HCT116 (cell line): ENCODE measurements around the gene SLAMF8. TPM values are rescaled to one million over a fixed set of nuclear protein-coding genes. Genes with fewer than 3 reads are reported as not detected.

Experiments
- ATAC-seq: fragments of 200-7000 bp; cut with Tn5 transposase; 2 replicates; pipeline ENCODE4 v1.9.1; 2020; ENCODE audit warnings: mild to moderate bottlenecking, moderate library complexity
- BruUV-seq: library from RNA; stranded (reverse); fragments of 400-500 nt; replicated peaks from 2 replicates; lab custom pipeline; 2021; lab: Mats Ljungman, UMichigan
- CTCF ChIA-PET: fragments of 300-600 bp; sonication (Branson Sonifier 250); formaldehyde crosslinking; loops from one replicate; lab custom pipeline; 2021; ENCODE audit warnings: antibody characterized with exemption; lab: Charles Lee
- POLR2A ChIA-PET: fragments of 300-600, 350-600 bp; sonication (Branson Sonifier 250); formaldehyde crosslinking; loops from one replicate; lab custom pipeline; 2021; ENCODE audit warnings: antibody characterized with exemption; lab: Charles Lee
- RAD21 ChIA-PET, 2 experiments: fragments of 300-600 bp; sonication (Branson Sonifier 250); formaldehyde crosslinking; loops; one replicate each; lab custom pipeline; 2023; ENCODE audit warnings: low total read pairs in 2 of 2; ENCODE audit not compliant: uncharacterized antibody in 2 of 2, unreplicated experiment in 2 of 2, low non-redundant PET in 1 of 2; lab: Charles Lee
- DNase-seq: peaks from one replicate; pipeline ENCODE4 v3.0.0-alpha.2; 2010; ENCODE audit warnings: low read depth, low spot score
- H2AFZ ChIP-seq: fragments of 200-600 bp; shearing (Covaris generic), sonication (generic); 2 replicates; pipeline ENCODE4 v1.6.1; 2017; ENCODE audit warnings: low read depth, mixed run types, mixed read lengths, antibody characterized with exemption, low read length; ENCODE audit not compliant: poor library complexity, severe bottlenecking
- H3K27ac ChIP-seq: 2 replicates; pipeline ENCODE4 v1.5.1; 2012; ENCODE audit warnings: low read depth, low read length
- H3K27me3 ChIP-seq: fragments of 200-600 bp; sonication (generic); 2 replicates; pipeline ENCODE4 v1.6.1; 2016; ENCODE audit warnings: mixed run types, low read length, mixed read lengths; ENCODE audit not compliant: insufficient read depth
- H3K36me3 ChIP-seq, 2 experiments: fragments of 200-500 bp in 1 of 2; fragments of 200-600 bp in 1 of 2; sonication (Bioruptor generic) in 1 of 2; sonication (generic) in 1 of 2; 2 replicates each; pipeline versions ENCODE4 v1.5.1 to v1.6.1; 2014 to 2016; ENCODE audit warnings: low read length in 2 of 2, inconsistent platforms in 1 of 2, mixed read lengths in 1 of 2, mixed run types in 1 of 2; ENCODE audit not compliant: insufficient read depth in 2 of 2, control insufficient read depth in 1 of 2
- H3K4me1 ChIP-seq, 2 experiments: fragments of 200-600 bp in 1 of 2; sonication (generic) in 1 of 2; 2 replicates each; pipeline versions ENCODE4 v1.5.1 to v1.6.1; 2012 to 2017; ENCODE audit warnings: low read length in 2 of 2, inconsistent platforms in 1 of 2, mild to moderate bottlenecking in 1 of 2, mixed read lengths in 1 of 2, mixed run types in 1 of 2, moderate library complexity in 1 of 2; ENCODE audit not compliant: insufficient read depth in 2 of 2, control insufficient read depth in 1 of 2
- H3K4me2 ChIP-seq: fragments of 200-600 bp; sonication (generic); 2 replicates; pipeline ENCODE4 v1.6.1; 2017; ENCODE audit warnings: mixed run types, low read length, mixed read lengths
- H3K4me3 ChIP-seq, 2 experiments: fragments of 200-600 bp in 1 of 2; sonication (generic) in 1 of 2; replicated peaks in 1 of 2; 2 replicates each; pipeline ENCODE4 v1.5.1; 2011 to 2016; ENCODE audit warnings: low read length in 2 of 2, control low read depth in 1 of 2, low read depth in 1 of 2, mild to moderate bottlenecking in 1 of 2, mixed read lengths in 1 of 2, mixed run types in 1 of 2
- H3K79me2 ChIP-seq: fragments of 200-600 bp; sonication (generic); 2 replicates; pipeline ENCODE4 v1.6.1; 2017; ENCODE audit warnings: mild to moderate bottlenecking, mixed run types, low read length, moderate library complexity, mixed read lengths; ENCODE audit not compliant: insufficient read depth
- H3K9ac ChIP-seq: fragments of 200-600 bp; sonication (generic); 2 replicates; pipeline ENCODE4 v1.6.1; 2016; ENCODE audit warnings: low read length, mixed read lengths
- H3K9me2 ChIP-seq: fragments of 200-600 bp; sonication (generic), shearing (Covaris generic); 2 replicates; pipeline ENCODE4 v1.6.1; 2017; ENCODE audit warnings: mixed run types, mild to moderate bottlenecking, moderate library complexity; ENCODE audit not compliant: insufficient read depth
- H3K9me3 ChIP-seq, 2 experiments: fragments of 200-500 bp in 1 of 2; fragments of 200-600 bp in 1 of 2; sonication (Bioruptor generic) in 1 of 2; sonication (generic) in 1 of 2; 2 replicates each; pipeline ENCODE4 v1.6.1; 2014 to 2017; ENCODE audit warnings: low read length in 2 of 2, mixed read lengths in 2 of 2, inconsistent platforms in 1 of 2, low read depth in 1 of 2, mild to moderate bottlenecking in 1 of 2, mixed run types in 1 of 2, moderate library complexity in 1 of 2; ENCODE audit not compliant: control insufficient read depth in 1 of 2, insufficient read depth in 1 of 2
- H4K20me1 ChIP-seq: fragments of 200-600 bp; sonication (generic), shearing (Covaris generic); 2 replicates; pipeline ENCODE4 v1.6.1; 2017; ENCODE audit warnings: mixed run types, mild to moderate bottlenecking, moderate library complexity; ENCODE audit not compliant: insufficient read depth
- CEBPB ChIP-seq: IDR thresholded peaks from 2 replicates; pipeline ENCODE4 v1.6.1; 2012; ENCODE audit warnings: low read depth
- EZH2phosphoT487 ChIP-seq: fragments of 200-600 bp; IDR thresholded peaks from 2 replicates; pipeline ENCODE4 v1.6.1; 2018; ENCODE audit warnings: antibody characterized with exemption, borderline replicate concordance
- FOSL1 ChIP-seq: IDR thresholded peaks from 2 replicates; pipeline ENCODE4 v1.6.1; 2012; ENCODE audit warnings: low read depth
- POLR2A ChIP-seq: IDR thresholded peaks from 2 replicates; pipeline ENCODE4 v1.7.0; 2011; ENCODE audit warnings: borderline replicate concordance; ENCODE audit not compliant: insufficient read depth, insufficient read length; ENCODE audit errors: extremely low read depth
- ZFX ChIP-seq: fragments of 450-650 bp; IDR thresholded peaks from 2 replicates; pipeline ENCODE4 v1.6.1; 2017
- intact Hi-C: fragments of 100-400 bp; cut with micrococcal nuclease; formaldehyde crosslinking; loops from 2 replicates; pipeline ENCODE4 v1.10.0; 2022
- total RNA-seq: library from RNA; stranded (reverse); gene quantifications from one replicate; pipeline ENCODE4 v1.2.1, GENCODE V29; 2021; ENCODE audit not compliant: unreplicated experiment
- TF ChIP-seq, protein P1 (sequence below): IDR thresholded peaks from 2 replicates; pipeline ENCODE4 v1.6.1; 2012
- TF ChIP-seq, protein P2 (sequence below), 3 experiments: fragments of 200-600 bp in 1 of 3; sonication (generic) in 1 of 3; IDR thresholded peaks in 2 of 3; conservative IDR thresholded peaks in 1 of 3; 2 replicates each; pipeline ENCODE4 v1.5.1; 2012 to 2017; ENCODE audit warnings: low read depth in 2 of 3, low read length in 2 of 3, antibody characterized with exemption in 1 of 3, borderline replicate concordance in 1 of 3, control low read depth in 1 of 3, mild to moderate bottlenecking in 1 of 3, mixed read lengths in 1 of 3, mixed run types in 1 of 3, moderate library complexity in 1 of 3; ENCODE audit not compliant: insufficient read depth in 1 of 3

SLAMF8 gene
- total RNA-seq, 1 experiment from 2014 or later, result not detected

DNA sequence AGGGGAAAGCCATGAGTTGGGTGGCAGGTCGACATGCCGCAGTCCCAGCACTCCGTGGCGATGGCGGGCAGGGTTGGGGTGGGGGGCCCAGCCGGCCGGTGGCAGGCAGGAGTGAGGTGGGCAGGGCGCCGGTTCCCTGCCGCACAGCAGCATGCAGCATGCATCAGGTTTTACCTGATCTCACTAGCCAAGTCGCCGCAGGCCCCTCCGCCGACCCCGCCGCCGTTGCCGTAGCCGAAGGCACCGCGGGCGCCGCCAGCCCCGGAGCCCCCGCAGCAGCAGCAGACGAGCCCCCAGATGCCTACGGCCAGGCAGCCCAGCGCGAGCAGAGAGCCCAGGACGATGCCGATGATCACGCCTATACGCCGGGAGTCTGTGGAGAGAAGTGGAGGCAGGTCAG, 29.0 kb downstream of the SLAMF8 start:
- TF ChIP-seq FOSL1 (no peak), CEBPB (no peak)
- TF ChIP-seq, protein P1, sequence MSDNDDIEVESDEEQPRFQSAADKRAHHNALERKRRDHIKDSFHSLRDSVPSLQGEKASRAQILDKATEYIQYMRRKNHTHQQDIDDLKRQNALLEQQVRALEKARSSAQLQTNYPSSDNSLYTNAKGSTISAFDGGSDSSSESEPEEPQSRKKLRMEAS, result no peak
- TF ChIP-seq, all 23 proteins: peak for 0
- ATAC-seq (no peak), DNase-seq (no peak)
- Histone ChIP-seq H3K9me2 (no peaks in the 10 kb centered on the region), H3K27me3 (no peaks in the 10 kb centered on the region), H3K4me3 (peak overlapping the region in 1 of 2 experiments; percentile 74; a peak in 1 of 4 replicates), H3K27ac (no peak overlapping the region; the same call in 1 of the 2 replicates), H4K20me1 (no peaks in the 10 kb centered on the region), H3K79me2 (no peaks in the 10 kb centered on the region), H3K4me1 (peaks cover 21 to 32% of the 10 kb centered on the region in 2 experiments), H3K4me2 (peak overlapping the region; percentile 96), H3K36me3 (no peaks in the 10 kb centered on the region), H3K9me3 (no peaks in the 10 kb centered on the region), H2AFZ (no peak overlapping the region), H3K9ac (no peak overlapping the region)
- intact Hi-C loops, result loop anchor here (2.0 kb wide), 1 partner anchor 35 kb away; no protein-coding TSS in a partner anchor
- ChIA-PET CTCF (no interaction called here), RAD21 (no interaction called here), POLR2A (interaction anchor here (0.7 to 1.4 kb wide), 2 partner anchors 13 to 14 kb away, joined by 3 read pairs; no protein-coding TSS in a partner anchor)
- no TSS peak for BruUV-seq

DNA sequence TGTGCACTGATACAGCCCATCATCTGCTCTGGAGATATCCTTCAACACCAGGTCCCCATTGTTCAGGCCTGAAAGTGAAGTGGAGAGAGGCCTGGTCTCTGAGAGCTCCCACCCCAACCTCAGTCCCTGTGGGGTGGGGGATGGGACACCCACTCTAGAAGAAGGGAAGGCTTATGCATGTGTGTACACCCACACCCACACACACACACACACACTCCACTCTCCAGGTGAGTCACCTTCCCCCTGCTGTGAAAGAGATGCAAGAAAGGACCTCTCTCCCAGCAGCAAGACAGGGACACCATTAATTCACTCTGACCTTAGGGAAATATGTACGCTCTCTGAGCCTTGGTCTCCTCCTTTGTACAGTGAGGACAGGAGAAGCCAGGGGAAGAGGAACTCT, 29.9 kb downstream of the SLAMF8 start:
- H3K27ac ChIP-seq, result no peak overlapping the region
- H3K36me3 ChIP-seq, result no peaks in the 10 kb centered on the region
- H3K4me2 ChIP-seq, result peak overlapping the region; percentile 62
- no peak overlapping the region for H3K9ac ChIP-seq
- ChIA-PET RAD21 (no interaction called here), POLR2A (interaction anchor here (0.6 to 1.4 kb wide), 2 partner anchors 12 to 79 kb away, joined by 3 read pairs; no protein-coding TSS in a partner anchor), CTCF (interaction anchor here (1.3 kb wide), 1 partner anchor 58 kb away, joined by 4 read pairs; no protein-coding TSS in a partner anchor)
- no peak for ATAC-seq
- H3K4me3 ChIP-seq, result no peak overlapping the region
- H2AFZ ChIP-seq, result no peak overlapping the region
- H3K79me2 ChIP-seq, result no peaks in the 10 kb centered on the region
- BruUV-seq, result no TSS peak
- peaks cover 21 to 32% of the 10 kb centered on the region in 2 experiments for H3K4me1 ChIP-seq
- DNase-seq, result no peak
- no peaks in the 10 kb centered on the region for H3K9me2 ChIP-seq
- intact Hi-C loops, result no loop called here
- H3K27me3 ChIP-seq, result no peaks in the 10 kb centered on the region
- TF ChIP-seq POLR2A (no peak), EZH2phosphoT487 (no peak), ZFX (no peak)
- TF ChIP-seq, protein P2, sequence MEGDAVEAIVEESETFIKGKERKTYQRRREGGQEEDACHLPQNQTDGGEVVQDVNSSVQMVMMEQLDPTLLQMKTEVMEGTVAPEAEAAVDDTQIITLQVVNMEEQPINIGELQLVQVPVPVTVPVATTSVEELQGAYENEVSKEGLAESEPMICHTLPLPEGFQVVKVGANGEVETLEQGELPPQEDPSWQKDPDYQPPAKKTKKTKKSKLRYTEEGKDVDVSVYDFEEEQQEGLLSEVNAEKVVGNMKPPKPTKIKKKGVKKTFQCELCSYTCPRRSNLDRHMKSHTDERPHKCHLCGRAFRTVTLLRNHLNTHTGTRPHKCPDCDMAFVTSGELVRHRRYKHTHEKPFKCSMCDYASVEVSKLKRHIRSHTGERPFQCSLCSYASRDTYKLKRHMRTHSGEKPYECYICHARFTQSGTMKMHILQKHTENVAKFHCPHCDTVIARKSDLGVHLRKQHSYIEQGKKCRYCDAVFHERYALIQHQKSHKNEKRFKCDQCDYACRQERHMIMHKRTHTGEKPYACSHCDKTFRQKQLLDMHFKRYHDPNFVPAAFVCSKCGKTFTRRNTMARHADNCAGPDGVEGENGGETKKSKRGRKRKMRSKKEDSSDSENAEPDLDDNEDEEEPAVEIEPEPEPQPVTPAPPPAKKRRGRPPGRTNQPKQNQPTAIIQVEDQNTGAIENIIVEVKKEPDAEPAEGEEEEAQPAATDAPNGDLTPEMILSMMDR (IDR thresholded peaks at IDR 0.05 in 2 of 3, conservative IDR thresholded peaks at IDR 0.05 in 1 of 3; ENCODE audit: borderline replicate concordance in 1 of 3, insufficient read depth in 1 of 3, low read depth in 2 of 3, low read length in 2 of 3), result no peak
- H4K20me1 ChIP-seq, result no peaks in the 10 kb centered on the region
- no peaks in the 10 kb centered on the region for H3K9me3 ChIP-seq
